ENCODE results near the gene WDR13. TPM values are rescaled to one million over a fixed set of nuclear protein-coding genes. Genes with fewer than 3 reads are reported as not detected.

WDR13 gene
- 87.4 and 109 TPM in 2 replicates for total RNA-seq

DNA sequence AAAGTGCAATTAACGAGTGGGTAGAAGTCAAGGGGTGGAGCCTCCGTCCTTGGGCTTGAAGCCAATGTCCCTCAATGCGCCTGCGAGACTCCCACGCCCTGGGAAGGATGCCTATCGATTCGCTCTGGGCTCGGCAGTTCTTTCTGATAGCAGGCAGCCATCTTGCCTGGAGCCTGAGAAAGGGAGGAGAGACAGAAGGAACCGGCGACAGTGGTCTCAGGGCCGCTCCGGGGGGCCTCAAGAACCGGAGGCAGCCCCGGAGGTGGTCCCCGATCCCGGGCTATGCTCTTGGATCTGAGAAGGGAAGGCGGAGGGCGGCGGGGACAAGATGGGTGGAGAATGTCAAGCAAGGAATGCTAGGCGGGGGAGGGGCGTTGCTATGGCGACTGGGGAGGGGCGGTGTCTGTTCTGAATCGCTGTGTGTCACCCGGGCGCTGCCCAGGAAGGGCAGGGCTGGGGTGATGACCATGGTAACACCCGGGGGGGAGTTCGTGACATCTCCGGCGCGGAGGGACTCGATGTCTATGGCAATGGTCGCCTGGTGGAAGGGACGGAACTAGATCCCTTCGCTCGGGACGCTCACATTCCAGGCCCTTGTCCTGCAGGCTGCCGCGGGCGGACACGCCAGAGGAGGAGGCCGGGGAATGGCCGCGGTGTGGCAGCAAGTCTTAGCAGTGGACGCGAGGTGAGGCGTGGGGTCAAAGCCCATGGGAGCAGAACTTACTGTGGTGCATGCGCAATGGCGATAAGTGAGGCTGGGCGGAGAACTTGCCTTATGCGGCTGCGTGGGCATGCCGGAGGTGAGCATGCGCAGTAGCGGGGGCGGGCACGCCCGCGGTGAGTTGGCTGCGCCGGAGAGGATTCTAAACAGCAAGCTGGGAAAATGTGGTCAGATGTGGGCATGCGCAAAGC, at the start of gene WDR13:
Gene WDR13, plus strand, starts transcription at position 140 of the 912 bp plus-strand sequence. Its CDS starts 505 bp downstream, at position 645.

GRCh38 chrX:48574270-48575266, 22.7 kb upstream of the WDR13 start, which contains the start of gene RBM3:
RBM3 (plus strand) TSS chrX:48574484; CDS start chrX:48575181, 697 bp downstream.

Other genes starting within 250 kb of the WDR13 start
- not detected in 2 replicates for gene SSX3, start 240.8 kb upstream of the WDR13 start, total RNA-seq
- gene SSX4, start 214.0 kb upstream of the WDR13 start, total RNA-seq = not detected in 2 replicates
- gene SSX4B, start 185.5 kb upstream of the WDR13 start, total RNA-seq = not detected in 2 replicates
- gene SLC38A5, start 127.2 kb upstream of the WDR13 start, total RNA-seq = 39.9 and 60.2 TPM in 2 replicates
- gene FTSJ1, start 121.3 kb upstream of the WDR13 start, total RNA-seq = 44.5 and 62.0 TPM in 2 replicates
- gene PORCN, start 88.5 kb upstream of the WDR13 start, total RNA-seq = 4.3 and 5.2 TPM in 2 replicates
- 125 and 167 TPM in 2 replicates for gene EBP, start 75.7 kb upstream of the WDR13 start, total RNA-seq
- 3.9 and 6.3 TPM in 2 replicates for gene TBC1D25, start 57.8 kb upstream of the WDR13 start, total RNA-seq
- 133 and 321 TPM in 2 replicates for gene RBM3, start 23.0 kb upstream of the WDR13 start, total RNA-seq
- 0.22 and 0.25 TPM in 2 replicates for gene WAS, start 86.3 kb downstream of the WDR13 start, total RNA-seq
- gene SUV39H1, start 99.2 kb downstream of the WDR13 start, total RNA-seq = 3.2 and 14.1 TPM in 2 replicates
- gene GLOD5, start 164.3 kb downstream of the WDR13 start, total RNA-seq = not detected in 2 replicates
- gene GATA1, start 189.1 kb downstream of the WDR13 start, total RNA-seq = not detected in 2 replicates
- gene HDAC6, start 204.6 kb downstream of the WDR13 start, total RNA-seq = 30.6 and 34.2 TPM in 2 replicates
- gene ERAS, start 229.0 kb downstream of the WDR13 start, total RNA-seq = not detected in 2 replicates
- gene PCSK1N, start 238.1 kb downstream of the WDR13 start, total RNA-seq = 2.9 TPM in 1 of 2 replicates, not detected in the other

Data from uterine smooth muscle cell (primary cell).